GM19395 (cell line): Measurements from ENCODE around the gene DHX9.

Experiments
- ATAC-seq: cut with Tn5 transposase; IDR thresholded peaks from one replicate; pipeline ENCODE4 v1.9.1; 2021; ENCODE audit warnings: mild to moderate bottlenecking, moderate library complexity; ENCODE audit not compliant: unreplicated experiment

The DHX9 gene

DNA sequence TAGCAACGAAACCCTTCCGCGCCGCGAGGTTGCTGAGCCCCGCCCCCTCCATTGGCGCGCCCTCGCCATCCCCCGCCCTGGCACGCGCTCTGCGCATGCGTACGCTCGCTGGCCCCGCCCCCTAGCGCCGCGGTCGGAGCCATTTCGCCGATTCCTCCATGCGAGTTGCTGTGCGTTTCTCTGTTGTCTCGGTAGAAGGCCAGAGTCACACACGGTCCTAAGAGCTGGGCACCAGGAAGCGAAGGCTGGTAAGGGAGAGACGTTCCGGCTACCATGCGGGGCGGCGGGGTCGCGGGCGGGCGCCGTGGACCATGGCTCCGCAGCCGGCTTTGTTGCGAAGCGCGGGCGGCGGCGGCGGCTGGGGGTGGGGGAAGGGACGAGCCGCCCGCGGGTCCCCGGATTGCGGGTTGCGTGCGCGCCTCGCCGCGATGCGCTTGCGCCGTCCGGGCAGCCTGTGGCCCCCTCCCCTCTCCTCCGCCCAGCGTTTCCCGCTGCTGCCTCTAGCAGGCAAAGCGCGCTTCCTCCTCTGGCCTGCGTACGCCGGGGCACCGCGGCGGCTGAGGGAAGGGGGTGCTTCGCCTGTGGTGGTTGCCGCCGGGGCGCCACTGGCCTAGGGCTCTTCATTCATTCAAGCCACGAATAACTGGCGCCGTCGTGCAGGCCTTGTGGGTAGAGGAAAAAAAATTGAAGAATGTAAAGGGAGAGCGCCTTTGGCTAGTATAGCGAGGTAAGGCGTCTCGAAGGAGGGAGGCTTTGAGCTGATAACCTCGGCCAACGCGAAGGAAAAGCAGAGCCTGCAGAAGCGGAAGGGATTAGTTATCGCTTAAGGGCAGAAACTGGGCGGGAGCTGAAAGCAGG, at the start of gene DHX9:
Gene DHX9, plus strand, starts transcription at position 139 of the 858 bp plus-strand sequence. CDS start 3,220 bp downstream, outside the sequence.
- peak; percentile 81 for ATAC-seq

DNA sequence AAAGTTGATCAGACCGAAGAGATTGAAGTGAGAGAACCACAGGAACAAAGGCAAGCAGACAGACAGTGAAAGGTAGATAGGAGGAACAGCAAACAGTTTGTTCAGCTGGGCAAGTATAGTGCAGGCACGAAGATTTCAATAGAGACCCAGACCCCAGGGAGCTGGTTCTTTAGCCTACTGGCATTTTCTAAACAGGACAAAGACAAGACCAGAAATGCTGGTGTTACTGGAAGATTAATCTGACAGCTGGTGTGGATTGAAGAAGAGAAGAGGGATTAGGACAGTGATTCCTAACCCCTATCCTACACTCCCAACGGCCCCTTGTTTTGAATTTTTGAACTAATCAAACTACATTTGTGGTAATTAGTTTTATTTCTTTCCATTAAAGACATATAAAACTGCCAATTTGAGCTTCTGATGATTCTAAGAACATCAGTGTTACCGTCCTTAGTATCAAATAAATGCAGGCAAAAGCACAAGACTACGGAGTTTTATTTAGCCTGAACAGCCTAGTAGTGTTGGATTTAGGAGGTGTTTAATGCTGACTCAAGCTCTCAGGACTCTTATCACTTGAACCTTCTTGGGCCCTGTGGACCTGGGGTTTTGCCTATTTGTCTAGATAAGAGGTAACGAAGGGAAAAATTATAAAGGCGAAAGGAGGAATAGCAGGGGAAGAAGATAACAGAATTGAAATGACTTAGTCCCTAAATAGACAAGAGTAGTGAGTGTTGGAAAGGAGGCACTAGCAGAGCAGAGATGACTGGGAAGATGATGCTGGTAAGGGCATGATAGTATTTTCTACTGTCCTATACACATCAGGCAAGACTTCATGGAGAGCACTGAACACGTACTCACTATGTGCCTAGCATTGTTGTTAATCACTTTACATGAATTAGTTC, 47.6 kb upstream of the DHX9 start:
- ATAC-seq, result no peak

DNA sequence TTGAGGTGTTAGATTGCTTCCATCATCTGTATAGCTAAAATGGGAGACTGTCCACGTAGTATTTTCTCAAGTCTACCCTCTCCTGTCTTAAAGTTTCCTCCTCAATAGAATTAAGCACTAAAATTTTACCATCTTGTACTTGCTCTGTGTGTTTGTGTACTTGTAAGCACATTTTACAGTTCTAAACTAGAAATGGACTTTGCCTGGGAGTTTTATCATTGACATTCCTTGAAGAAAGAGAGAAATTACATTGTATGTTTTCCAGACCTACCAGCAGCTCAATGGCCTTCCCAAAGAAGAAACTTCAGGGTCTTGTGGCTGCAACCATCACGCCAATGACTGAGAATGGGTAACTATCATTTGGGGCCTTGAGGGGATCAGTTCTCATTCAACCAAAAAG, 45.1 kb upstream of the DHX9 start:
- no peak for ATAC-seq

DNA sequence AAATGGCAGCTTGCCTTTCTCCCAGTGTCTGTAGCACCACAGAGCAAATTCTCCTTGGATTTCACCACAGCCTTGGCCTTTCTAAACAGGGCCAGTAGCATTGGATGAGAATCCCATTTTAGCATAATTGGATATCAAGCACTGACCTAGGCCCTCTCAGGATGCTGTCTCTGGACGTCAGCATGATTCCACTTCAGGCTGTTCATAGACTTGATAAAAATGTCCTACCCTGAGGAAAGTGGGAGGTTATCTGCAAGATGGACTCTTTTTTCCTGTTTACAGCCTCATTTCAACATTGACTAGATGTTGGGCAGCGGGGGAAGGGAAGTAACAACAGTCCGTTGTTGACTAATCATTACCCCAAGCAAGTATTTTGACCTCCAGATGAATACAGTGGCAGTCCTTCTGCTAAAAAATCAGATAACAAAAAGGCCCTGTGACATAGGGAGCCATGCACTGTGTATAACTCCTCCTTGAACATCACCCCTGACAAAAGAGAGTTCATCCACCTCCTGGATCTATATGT, 44.4 kb upstream of the DHX9 start:
- ATAC-seq, result no peak

DNA sequence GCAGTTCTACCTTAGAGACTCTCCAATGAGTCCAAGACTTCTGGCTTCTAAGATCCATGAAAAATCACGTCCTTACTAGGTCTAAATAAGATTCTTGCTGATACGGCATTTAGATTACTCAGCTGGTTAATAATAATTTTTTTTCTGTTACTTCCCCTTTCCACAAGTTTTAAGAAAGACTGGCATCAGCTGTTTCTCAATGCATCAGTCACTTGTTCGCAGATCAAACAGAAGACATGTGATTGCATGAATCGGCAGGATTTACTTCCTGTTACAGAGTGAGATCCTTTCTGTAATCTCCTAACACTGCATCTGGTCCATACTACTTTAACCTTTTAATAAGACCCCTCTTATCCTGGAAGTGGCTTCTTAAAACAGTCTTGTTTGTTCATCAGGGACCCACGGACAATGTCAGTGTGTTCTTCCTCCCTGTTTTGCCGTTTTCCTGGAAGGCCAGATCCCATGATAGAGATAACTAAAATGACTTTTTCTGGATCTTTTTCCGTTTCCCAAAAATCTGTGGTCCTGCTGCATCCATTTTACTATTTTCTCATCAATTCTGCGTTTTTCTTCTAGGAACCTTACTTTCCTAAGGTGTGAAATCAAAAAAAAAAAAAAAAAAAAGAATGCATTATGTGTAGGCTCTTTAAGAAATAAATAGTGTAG, 43.5 kb upstream of the DHX9 start:
- ATAC-seq, result no peak

DNA sequence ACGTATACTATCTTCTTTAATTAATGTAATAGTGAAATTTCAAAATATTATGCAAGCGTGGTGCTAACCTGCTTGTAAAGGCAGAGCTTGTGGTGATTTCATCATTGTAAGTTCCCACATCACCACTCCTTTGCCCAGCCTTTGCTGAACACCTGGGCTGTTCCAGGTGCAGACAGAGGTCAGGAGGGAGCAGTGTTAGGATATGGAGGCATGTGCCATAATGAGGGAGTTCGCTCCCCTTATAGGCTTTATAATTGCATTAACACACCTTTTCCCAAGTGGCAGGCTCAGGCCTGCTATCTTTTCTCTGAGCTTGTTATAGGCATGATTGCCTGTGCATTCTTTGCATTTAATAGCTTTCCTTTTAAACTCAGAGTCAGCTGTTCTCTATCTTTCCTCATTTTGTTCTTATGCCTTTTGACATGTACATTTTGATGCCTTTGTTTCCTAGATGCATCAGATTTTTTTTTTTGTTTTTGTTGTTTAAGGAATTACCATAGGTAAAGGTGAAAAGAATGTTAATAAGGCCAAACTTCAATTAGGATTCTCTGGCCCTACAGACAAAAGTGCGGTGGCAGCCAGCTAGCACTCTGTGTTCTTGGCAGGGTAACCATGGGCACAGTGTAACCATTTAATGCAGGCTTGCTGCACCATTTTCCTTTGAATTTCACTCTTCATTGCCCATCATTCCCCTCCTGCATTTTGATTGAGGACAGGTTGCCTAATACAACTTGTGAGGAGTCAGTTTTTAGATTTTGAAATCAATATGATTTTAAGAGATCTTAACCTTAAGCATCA, 36.9 kb upstream of the DHX9 start:
- no peak for ATAC-seq

DNA sequence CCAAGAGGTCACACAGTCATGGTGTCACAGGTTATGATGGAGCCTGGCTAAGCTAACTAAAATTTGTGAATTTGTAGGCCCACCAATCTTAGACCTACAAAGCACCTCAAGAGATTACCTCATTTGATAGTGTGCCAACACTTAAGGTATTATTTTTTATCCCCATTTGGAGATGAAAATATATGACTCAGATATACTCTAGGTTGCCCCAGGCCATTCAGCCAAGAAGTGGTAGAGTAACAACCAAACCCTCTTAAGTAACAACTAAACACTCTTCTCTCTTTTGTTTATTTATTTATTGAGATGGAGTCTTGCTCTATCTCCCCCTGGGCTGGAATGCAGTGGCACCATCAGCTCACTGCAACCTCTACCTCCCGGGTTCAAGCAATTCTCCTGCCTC, 35.3 kb upstream of the DHX9 start:
- no peak for ATAC-seq

DNA sequence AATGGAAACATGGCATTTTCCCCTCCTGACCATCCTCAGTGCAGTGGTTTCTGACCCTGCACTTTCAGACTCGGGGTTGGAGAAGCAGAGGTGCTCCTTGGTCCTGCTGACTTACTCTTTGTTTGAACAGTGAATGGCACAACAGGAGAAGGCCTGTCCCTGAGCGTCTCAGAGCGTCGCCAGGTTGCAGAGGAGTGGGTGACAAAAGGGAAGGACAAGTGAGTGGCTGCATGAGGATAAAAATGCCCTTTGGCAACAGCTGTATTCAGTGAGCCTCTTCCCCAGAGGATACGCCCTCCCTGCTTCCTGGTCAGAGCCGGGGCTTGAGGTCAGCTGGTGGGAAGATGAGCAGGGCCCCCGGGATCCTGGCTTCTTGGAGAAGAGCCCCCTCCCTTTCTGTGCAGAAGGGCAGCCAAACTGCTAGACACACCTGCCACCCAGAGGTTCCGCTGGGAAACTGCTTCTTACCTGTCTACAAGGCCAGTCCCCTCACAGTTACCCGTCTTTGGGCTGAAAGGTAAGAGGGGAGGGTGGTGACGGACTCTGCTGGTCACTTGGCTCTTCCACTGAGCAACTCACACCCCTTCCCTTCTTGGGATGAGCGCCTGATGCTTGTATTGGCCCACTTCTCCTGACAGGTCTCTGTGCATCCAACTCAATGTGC, 33.0 kb upstream of the DHX9 start:
- ATAC-seq, result no peak

DNA sequence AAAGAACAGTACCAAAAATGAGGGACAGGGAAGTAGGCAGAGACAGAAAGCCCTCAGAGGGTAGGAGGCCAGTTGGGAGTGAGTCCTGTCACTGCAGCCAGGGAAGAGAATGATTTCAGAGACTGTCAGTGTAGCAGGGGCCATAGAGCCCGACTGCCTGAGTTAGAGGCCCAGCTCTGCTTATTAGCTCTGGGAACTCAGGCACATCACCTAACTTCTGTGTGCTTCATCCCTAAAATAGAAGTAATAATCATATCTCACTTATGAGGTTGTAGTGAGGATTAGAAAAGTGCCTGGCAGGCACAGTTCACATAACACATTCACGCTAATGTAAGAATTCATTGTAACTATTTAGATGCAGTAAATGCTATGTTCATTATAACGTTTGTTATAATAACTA, 31.2 kb upstream of the DHX9 start:
- no peak for ATAC-seq

DNA sequence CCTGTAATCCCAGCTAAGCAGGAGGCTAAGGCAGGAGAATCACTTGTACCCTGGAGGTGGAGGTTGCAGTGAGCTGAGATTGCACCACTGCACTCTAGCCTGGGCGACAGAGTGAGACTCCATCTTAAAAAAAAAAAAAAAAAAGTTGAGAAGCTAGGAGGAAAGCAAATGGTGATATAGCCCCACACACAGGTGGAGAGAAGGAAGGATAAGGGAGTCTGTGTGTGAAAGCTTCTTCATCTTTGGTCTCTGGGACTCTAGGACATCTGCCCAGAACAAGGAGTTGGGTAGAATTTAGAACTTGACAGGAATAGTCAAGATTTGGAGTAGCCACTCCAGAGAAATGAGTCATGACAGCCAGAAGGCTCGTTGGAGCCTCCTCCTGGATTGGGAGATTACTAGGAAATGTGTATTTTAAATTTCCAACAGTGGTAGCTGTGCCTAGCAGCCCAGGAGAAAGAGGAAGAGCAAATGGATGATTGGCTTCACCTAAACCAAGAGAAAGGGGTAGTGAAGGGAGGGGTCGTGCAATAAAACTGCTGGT, 29.7 kb upstream of the DHX9 start:
- no peak for ATAC-seq

DNA sequence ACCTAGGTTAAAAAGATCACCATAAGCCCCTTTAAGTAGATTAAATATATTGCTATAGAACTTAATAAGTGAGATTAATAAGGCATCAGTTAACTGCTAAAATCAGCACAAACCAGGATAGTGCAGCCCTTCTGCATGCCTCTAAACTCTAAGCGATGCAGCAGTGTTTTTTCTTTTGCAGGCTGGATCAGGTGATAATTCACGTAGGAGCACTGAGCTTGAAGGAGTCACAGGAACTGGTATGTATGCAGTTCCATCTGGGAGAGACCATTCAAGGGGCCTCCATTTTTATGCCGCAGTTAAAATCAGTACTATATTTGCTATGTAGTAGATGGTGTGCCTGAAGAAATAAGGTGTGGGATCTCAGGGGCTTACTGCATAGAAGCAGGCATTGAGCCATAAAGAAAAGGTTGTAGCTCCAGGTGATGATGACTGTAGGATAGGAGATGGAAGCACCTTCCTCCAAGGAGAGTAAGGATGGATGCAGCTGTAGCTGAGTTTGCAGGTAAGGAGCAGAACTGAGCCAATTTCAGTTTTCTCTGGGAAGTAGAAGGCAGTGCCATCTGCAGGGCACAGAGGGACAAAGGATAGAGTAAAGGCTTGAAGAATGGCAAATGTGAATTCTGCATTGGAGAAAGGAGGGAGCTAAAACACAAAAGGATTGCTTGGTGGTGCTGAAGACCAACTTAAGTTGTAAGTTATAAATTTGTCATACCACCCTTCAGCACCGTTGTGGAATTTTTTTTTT, 27.0 kb upstream of the DHX9 start:
- no peak for ATAC-seq

DNA sequence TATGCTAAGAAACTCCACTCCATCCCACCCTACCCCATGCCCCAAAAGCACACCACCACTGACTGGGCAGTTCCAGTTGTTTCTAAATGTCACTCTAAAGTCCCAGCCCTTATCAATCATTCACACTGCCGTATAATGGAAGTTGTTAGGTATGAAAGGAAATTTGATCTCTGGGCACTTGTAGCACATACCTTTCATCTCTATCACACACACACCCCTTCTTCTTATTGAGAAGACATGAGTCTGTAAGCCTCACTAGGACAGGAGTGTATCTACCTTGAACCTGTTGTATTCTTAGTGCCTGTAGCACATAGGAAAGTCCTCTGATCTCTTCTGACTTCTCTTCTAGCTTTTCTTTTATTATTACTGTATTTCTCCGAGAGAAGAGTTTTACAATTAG, 22.3 kb upstream of the DHX9 start:
- no peak for ATAC-seq

DNA sequence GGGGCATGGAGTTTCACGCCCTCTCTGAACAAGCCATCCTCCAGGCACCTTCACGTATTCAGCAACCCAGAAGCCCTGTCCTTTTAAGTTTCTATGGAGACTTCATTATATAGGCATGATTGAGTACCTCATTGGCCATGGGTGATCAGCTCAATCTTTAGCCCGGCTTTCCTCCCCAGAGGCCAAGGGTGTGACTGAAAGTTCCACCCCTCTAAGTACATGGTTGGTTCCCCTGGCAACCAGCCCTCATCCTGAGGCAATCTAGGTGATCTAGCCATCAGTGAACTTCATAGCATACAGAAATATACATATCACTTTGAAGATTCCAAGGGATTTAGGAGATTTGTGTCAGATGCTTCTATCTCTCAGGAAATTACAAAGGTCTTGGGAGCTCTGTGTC, 21.3 kb upstream of the DHX9 start:
- ATAC-seq, result no peak

DNA sequence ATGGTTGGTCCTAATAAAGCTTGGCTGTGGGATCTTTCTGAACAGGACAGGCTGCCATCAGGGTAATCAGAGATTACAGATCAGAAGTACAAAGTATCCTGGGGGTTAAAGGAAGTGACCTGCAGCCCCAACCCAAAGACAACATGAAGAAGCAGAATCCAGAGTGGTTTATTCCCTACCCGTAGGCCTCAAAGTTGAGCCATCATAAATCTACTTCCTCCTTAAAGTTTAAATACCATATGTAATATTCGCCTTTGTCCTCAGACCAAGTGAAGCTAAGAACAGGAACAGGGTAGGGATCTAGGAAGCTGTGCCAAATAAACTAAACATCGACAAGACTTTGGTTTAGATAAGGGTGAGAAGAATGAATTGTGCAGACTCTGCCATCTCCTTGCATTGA, 15.9 kb upstream of the DHX9 start:
- ATAC-seq, result no peak

DNA sequence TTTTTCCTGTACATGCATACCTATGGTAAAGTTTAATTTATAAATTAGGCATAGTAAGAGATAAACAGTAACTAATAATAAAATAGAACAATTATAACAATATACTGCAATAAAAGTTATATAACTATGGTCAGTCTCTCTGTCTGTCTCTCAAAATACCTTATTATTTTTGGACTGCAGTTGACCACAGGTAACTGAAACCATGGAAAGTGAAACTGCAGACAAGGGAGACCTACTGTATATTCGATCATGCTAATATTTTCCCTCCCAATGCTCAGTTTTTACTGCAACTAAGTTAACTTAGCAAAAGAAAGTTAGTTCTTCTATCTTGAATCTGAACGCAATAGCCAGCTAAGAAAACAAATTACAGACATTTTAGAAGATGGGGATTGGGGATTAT, 12.3 kb upstream of the DHX9 start:
- no peak for ATAC-seq

DNA sequence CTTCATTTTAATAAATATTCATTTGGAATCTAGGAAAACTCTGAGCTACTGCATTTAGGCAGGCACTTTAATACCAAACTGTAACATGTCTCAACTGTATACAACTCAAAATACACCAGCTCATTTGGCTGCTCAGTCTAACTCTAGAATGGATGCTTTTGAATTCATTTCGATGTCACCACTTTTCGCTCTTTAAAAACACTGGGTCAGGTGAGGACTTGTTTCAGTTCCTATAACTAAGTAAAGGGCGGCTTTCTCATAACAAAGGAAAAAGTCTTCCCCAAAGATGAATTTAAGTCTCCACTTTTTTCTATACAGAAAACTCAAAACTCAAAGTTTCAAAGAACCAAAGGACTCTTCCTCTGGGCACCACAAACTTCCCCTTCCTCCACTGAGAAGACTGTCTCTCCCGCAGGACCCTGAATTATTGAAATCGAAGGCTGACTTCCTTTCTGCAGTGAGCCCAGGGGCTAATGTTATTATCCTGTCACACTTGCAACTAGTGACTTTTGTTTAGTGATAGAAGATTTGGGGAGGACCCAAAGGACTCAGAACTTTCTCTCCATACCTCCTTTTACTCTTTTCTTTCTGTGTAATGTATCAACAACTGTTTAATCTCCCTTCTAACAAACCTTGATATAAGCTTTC, 9.7 kb upstream of the DHX9 start:
- peak; percentile 87 for ATAC-seq

DNA sequence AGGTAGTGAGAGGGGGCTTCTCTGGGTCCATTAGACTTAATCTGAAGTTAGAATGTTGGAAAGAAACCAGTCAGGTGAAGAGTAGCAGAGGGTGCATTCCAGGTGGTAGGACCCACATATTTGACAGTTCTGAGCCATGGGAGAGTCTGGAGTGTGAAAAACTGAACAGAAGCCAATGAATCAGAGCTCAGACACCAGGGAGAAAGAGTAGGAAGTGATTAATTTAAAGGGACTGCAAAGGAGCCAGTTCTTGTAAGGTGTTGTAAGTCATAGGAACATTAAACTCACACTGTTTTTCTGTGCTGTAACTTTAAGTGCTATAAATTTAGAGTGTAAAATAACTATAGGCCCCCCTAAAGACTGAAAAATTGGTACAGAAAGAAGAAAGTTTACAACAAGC, 5.9 kb upstream of the DHX9 start:
- no peak for ATAC-seq

DNA sequence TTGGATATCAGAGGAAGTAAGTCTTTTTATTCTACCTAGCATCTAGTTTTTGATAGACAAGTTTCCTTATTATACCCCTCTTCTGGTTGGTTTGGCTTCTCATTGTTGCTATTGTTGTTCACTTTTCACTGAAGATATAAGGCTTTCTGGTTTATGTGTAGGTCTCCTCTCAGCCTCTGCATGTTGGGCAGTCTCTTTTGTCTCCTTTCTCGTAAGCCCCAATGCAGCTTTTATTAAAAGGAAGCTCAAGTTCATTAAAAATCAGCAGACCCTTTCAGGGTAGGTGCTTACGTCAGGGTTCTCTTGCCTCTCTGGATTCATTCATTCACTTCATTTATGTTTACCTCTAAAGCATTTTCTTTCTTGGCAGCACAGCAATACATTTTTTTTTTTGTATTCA, 4.8 kb upstream of the DHX9 start:
- no peak for ATAC-seq
